HCT116 (cell line): ENCODE results near the gene EMP1.

Experiments used
- ATF3 ChIP-seq: IDR thresholded peaks from 2 replicates; pipeline ENCODE4 v1.6.1; 2012
- CEBPB ChIP-seq: IDR thresholded peaks from 2 replicates; pipeline ENCODE4 v1.6.1; 2012; ENCODE audit warnings: low read depth
- CTCF ChIP-seq, 3 experiments: fragments of 200-600 bp in 1 of 3; sonication (generic) in 1 of 3; IDR thresholded peaks in 2 of 3; conservative IDR thresholded peaks in 1 of 3; 2 replicates each; pipeline ENCODE4 v1.5.1; 2012 to 2017; ENCODE audit warnings: low read depth in 2 of 3, low read length in 2 of 3, antibody characterized with exemption in 1 of 3, borderline replicate concordance in 1 of 3, control low read depth in 1 of 3, mild to moderate bottlenecking in 1 of 3, mixed read lengths in 1 of 3, mixed run types in 1 of 3, moderate library complexity in 1 of 3; ENCODE audit not compliant: insufficient read depth in 1 of 3
- EGR1 ChIP-seq: IDR thresholded peaks from 2 replicates; pipeline ENCODE4 v1.6.1; 2012; ENCODE audit warnings: low read depth
- EZH2 ChIP-seq: fragments of 200-600 bp; sonication (generic); IDR thresholded peaks from 2 replicates; pipeline ENCODE4 v1.6.1; 2017; ENCODE audit warnings: antibody characterized with exemption, mixed run types
- EZH2phosphoT487 ChIP-seq: fragments of 200-600 bp; IDR thresholded peaks from 2 replicates; pipeline ENCODE4 v1.6.1; 2018; ENCODE audit warnings: antibody characterized with exemption, borderline replicate concordance
- POLR2A ChIP-seq: IDR thresholded peaks from 2 replicates; pipeline ENCODE4 v1.7.0; 2011; ENCODE audit warnings: borderline replicate concordance; ENCODE audit not compliant: insufficient read depth, insufficient read length; ENCODE audit errors: extremely low read depth
- RAD21 ChIP-seq: IDR thresholded peaks from 2 replicates; pipeline ENCODE4 v1.6.1; 2012; ENCODE audit warnings: low read depth, mild to moderate bottlenecking
- SIN3A ChIP-seq: IDR thresholded peaks from 2 replicates; pipeline ENCODE4 v1.6.1; 2012; ENCODE audit warnings: low read depth
- SRF ChIP-seq: IDR thresholded peaks from 2 replicates; pipeline ENCODE4 v1.6.1; 2012; ENCODE audit warnings: low read depth
- YY1 ChIP-seq: IDR thresholded peaks from 2 replicates; pipeline ENCODE4 v1.6.1; 2011; ENCODE audit warnings: low read length, low read depth, moderate library complexity, mild to moderate bottlenecking; ENCODE audit not compliant: insufficient replicate concordance; ENCODE audit errors: extremely low read depth
- ZBTB33 ChIP-seq: IDR thresholded peaks from 2 replicates; pipeline ENCODE4 v1.6.1; 2011; ENCODE audit warnings: mild to moderate bottlenecking, low read length, moderate library complexity; ENCODE audit not compliant: insufficient replicate concordance; ENCODE audit errors: extremely low read depth
- ZFX ChIP-seq: fragments of 450-650 bp; IDR thresholded peaks from 2 replicates; pipeline ENCODE4 v1.6.1; 2017

GRCh38 chr12:13206560-13206897 lies 10.0 kb downstream of the EMP1 start:
- TF ChIP-seq EZH2phosphoT487 (no peak), CTCF (IDR thresholded peaks at IDR 0.05 in 2 of 3, conservative IDR thresholded peaks at IDR 0.05 in 1 of 3; ENCODE audit: borderline replicate concordance in 1 of 3, insufficient read depth in 1 of 3, low read depth in 2 of 3, low read length in 2 of 3) (no peak), ZFX (no peak), EZH2 (no peak), CEBPB (no peak), POLR2A (no peak), ATF3 (no peak), SIN3A (no peak), EGR1 (no peak), SRF (peak; percentile 5; the same call in 1 of the 2 replicates), RAD21 (no peak; the same call in 1 of the 2 replicates), YY1 (no peak), ZBTB33 (no peak)
